ENCODE data around the gene PRICKLE2.

DNA sequence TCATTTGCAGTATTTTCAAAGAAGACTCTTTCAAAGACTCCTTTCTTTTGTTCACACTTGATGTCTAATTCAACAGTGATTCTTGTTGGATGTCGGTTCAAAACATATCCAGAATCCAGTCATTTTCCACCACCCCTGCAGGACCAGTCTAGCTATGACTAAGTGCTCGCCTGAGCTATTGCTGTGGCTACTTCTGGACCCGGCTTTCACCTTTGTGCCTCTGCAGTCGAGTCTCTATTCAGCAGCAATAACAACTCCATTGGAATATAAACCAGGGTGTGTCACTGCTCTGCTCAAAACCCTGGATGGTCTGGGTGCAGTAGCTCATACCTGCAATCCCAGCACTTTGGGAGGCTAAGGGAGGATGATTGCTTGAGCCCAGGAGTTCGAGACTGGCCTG lies 55.0 kb downstream of the PRICKLE2 start:
- TF ChIP-seq POLR2AphosphoS5 (IDR thresholded peaks at IDR 0.05), result no peak
- no peak for TF ChIP-seq POLR2A (IDR thresholded peaks at IDR 0.05; ENCODE audit: low read depth)
- no peak for TF ChIP-seq EP300 (IDR thresholded peaks at IDR 0.05)
- TF ChIP-seq, protein P1, sequence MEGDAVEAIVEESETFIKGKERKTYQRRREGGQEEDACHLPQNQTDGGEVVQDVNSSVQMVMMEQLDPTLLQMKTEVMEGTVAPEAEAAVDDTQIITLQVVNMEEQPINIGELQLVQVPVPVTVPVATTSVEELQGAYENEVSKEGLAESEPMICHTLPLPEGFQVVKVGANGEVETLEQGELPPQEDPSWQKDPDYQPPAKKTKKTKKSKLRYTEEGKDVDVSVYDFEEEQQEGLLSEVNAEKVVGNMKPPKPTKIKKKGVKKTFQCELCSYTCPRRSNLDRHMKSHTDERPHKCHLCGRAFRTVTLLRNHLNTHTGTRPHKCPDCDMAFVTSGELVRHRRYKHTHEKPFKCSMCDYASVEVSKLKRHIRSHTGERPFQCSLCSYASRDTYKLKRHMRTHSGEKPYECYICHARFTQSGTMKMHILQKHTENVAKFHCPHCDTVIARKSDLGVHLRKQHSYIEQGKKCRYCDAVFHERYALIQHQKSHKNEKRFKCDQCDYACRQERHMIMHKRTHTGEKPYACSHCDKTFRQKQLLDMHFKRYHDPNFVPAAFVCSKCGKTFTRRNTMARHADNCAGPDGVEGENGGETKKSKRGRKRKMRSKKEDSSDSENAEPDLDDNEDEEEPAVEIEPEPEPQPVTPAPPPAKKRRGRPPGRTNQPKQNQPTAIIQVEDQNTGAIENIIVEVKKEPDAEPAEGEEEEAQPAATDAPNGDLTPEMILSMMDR (IDR thresholded peaks at IDR 0.05), result no peak

Data from esophagus muscularis mucosa (tissue), 4 donors.